Measurements from ENCODE around the gene PIK3CG.
"Not testable (repeated sequence)": the region's sequence is repeated elsewhere in the genome, so short reads cannot be mapped to it uniquely, and the experiment has no call there.

DNA sequence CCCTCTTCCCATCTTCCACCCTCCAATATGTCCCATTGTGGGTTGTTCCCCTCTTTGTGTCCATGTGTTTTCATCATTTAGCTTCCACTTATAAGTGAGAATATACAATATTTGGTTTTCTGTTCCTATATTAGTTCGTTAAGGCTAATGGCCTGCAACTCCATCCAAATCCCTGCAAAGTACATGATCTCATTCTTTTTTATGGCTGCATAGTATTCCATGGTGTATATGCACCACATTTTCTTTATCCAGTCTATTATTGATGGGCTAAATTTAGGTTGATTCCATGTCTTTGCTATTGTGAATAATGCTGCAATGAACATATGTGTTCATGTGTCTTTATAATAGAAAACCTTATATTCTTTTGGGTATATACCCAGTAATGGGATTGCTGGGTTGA lies 90.8 kb downstream of the PIK3CG start:
- TF ChIP-seq CTCF, POLR2A (IDR thresholded peaks at IDR 0.05): not testable (repeated sequence)
